Measurements from ENCODE around the gene CASTOR1. TPM values are rescaled to one million over a fixed set of nuclear protein-coding genes. Genes with fewer than 3 reads are reported as not detected.
A peak's percentile ranks its signal among the peaks of the same experiment; 100 is the strongest.

The CASTOR1 gene
- total RNA-seq, 1 experiment from 2014 or later: 10.6 TPM

DNA sequence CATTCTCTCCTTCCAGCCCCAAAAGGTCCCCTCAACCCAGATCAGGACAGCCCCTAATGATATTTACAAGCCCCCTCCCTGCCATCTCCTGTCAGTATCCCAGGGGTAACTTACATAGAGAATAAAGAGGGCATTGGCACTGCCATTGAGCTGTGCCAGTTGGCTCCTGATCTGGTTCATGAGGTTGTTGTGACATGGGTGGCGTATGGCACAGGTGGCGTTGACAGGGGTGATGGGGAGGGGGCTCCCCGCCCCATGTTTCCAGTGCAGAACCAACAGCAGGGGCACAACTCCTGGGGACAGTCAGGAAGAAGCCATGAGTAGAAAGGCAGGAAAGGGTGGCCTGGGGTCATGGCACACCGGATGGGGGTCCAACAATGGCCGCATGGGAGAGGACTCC lies 44.7 kb downstream of the CASTOR1 start:
- Histone ChIP-seq H3K9me2 (ENCODE audit: insufficient read depth) (no peaks in the 10 kb centered on the region), H3K4me3 (no peak overlapping the region), H3K36me3 (ENCODE audit: low read depth) (peaks cover 45% of the 10 kb centered on the region), H3F3A (ENCODE audit: insufficient read depth, low read depth) (peaks cover 59% of the 10 kb centered on the region), H3K9me3 (ENCODE audit: insufficient read depth, low read depth) (no peaks in the 10 kb centered on the region), H2AFZ (no peak overlapping the region), H3K27me3 (ENCODE audit: insufficient read depth, low read depth) (no peaks in the 10 kb centered on the region), H3K79me2 (ENCODE audit: low read depth) (peaks cover 41% of the 10 kb centered on the region), H3K4me2 (no peak overlapping the region), H3K27ac (peak overlapping the region; percentile 37), H3K4me1 (replicated peaks; ENCODE audit: insufficient read depth) (peaks cover 26% of the 10 kb centered on the region), H4K20me1 (ENCODE audit: insufficient read depth) (no peaks in the 10 kb centered on the region)
- no TSS peak for BruUV-seq (replicated peaks)
- intact Hi-C loops (cut with micrococcal nuclease; ENCODE audit: unreplicated experiment): no loop called here
- ChIA-PET CTCF (no interaction called here), POLR2A (ENCODE audit: unreplicated experiment) (interaction anchor here (0.5 kb wide), 1 partner anchor 67 kb away, joined by 7 read pairs; no protein-coding TSS in a partner anchor)
- no peak for TF ChIP-seq CTCF (conservative IDR thresholded peaks at IDR 0.05)
- TF ChIP-seq EZH2 (IDR thresholded peaks at IDR 0.05; ENCODE audit: low read depth): no peak
- no peak for DNase-seq

DNA sequence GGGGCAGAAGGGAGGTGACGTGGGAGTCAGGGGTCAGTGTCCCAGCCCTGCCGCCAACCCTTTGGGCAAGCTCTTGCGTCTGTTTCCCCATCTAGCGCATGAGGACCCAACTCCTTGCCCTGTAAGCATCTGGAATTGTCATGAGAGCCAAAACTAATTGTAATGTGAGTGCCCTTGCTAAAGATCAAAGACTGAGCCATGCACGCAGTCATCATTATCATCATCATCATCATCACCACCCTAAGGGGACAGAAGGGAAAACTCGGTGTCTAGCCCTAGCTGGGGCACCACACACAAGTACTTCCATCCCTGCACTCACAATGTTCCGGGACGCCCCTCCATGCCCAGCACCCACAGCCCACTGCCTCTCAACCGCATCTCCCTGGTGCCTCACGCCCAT lies 45.2 kb downstream of the CASTOR1 start:
- H3K36me3 ChIP-seq (ENCODE audit: low read depth): peaks cover 43% of the 10 kb centered on the region
- no peak for DNase-seq
- H3K4me2 ChIP-seq: no peak overlapping the region
- CTCF ChIA-PET: no interaction called here
- BruUV-seq (replicated peaks): no TSS peak
- peaks cover 26% of the 10 kb centered on the region for H3K4me1 ChIP-seq (replicated peaks; ENCODE audit: insufficient read depth)
- peaks cover 59% of the 10 kb centered on the region for H3F3A ChIP-seq (ENCODE audit: insufficient read depth, low read depth)
- no peaks in the 10 kb centered on the region for H4K20me1 ChIP-seq (ENCODE audit: insufficient read depth)
- intact Hi-C loops (cut with micrococcal nuclease; ENCODE audit: unreplicated experiment): no loop called here
- POLR2A ChIA-PET (ENCODE audit: unreplicated experiment): no interaction called here
- H3K9me2 ChIP-seq (ENCODE audit: insufficient read depth): no peaks in the 10 kb centered on the region
- H3K79me2 ChIP-seq (ENCODE audit: low read depth): peaks cover 35% of the 10 kb centered on the region
- no peak overlapping the region; the same call in 1 of the 2 replicates for H3K27ac ChIP-seq
- no peak overlapping the region for H2AFZ ChIP-seq
- TF ChIP-seq EZH2 (IDR thresholded peaks at IDR 0.05; ENCODE audit: low read depth): no peak
- TF ChIP-seq CTCF (conservative IDR thresholded peaks at IDR 0.05): no peak
- no peaks in the 10 kb centered on the region for H3K27me3 ChIP-seq (ENCODE audit: insufficient read depth, low read depth)
- no peak overlapping the region for H3K4me3 ChIP-seq
- no peaks in the 10 kb centered on the region for H3K9me3 ChIP-seq (ENCODE audit: insufficient read depth, low read depth)

DNA sequence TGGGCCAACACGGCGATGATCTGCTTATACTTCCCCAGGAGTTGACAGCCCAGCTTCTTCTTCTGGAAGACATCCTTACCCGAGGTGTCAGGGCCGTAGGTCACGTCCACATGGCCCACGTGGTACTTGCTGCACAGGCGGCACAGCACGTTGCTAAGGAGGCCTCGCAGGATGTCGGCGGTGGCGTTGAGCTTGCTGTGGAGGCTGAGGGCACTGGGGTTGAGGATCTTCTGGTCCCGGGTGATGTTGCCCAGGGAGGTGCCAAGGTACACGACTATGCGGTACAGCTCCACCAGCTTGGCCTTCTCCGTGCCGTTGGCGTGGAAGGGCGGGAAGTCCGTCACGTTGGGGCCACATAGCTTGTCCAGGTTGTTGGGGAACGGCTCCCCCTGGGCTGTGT lies 45.6 kb downstream of the CASTOR1 start:
- Histone ChIP-seq H3K4me2 (no peak overlapping the region), H3F3A (ENCODE audit: insufficient read depth, low read depth) (peaks cover 57% of the 10 kb centered on the region), H3K9me3 (ENCODE audit: insufficient read depth, low read depth) (no peaks in the 10 kb centered on the region), H3K4me1 (replicated peaks; ENCODE audit: insufficient read depth) (peaks cover 26% of the 10 kb centered on the region), H3K27ac (peak overlapping the region; percentile 33), H3K4me3 (no peak overlapping the region), H2AFZ (no peak overlapping the region), H4K20me1 (ENCODE audit: insufficient read depth) (no peaks in the 10 kb centered on the region), H3K27me3 (ENCODE audit: insufficient read depth, low read depth) (no peaks in the 10 kb centered on the region), H3K79me2 (ENCODE audit: low read depth) (peaks cover 31% of the 10 kb centered on the region), H3K9me2 (ENCODE audit: insufficient read depth) (no peaks in the 10 kb centered on the region), H3K36me3 (ENCODE audit: low read depth) (peaks cover 43% of the 10 kb centered on the region)
- ChIA-PET CTCF (no interaction called here), POLR2A (ENCODE audit: unreplicated experiment) (no interaction called here)
- BruUV-seq (replicated peaks): no TSS peak
- DNase-seq: no peak
- TF ChIP-seq CTCF (conservative IDR thresholded peaks at IDR 0.05) (no peak), EZH2 (IDR thresholded peaks at IDR 0.05; ENCODE audit: low read depth) (no peak)
- intact Hi-C loops (cut with micrococcal nuclease; ENCODE audit: unreplicated experiment): no loop called here

Data from PC-9 (cell line).